Measurements from ENCODE around the gene MSMP. TPM values are rescaled to one million over a fixed set of nuclear protein-coding genes. Genes with fewer than 3 reads are reported as not detected.

The MSMP gene
- total RNA-seq, 1 experiment from 2014 or later, result not detected

DNA sequence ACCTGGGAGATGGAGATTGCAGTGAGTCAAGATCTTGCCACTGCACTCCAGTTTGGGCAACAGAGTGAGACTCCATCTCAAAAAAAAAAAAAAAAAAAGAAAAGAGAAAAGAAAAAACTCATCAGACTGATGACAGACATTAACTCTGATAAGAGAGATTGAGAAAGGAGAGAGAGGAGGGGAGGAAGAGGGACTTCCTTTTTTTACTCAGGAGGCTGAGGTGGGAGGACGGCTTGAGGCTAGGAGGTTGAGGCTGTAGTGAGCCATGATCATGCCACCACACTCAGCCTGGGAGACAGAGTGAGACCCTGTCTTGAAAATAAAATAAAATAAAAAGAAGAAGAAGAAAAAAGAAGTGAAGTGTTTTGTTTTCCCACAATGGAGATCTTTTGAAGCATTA, 9.7 kb upstream of the MSMP start:
- no peak overlapping the region for H3K27ac ChIP-seq (ENCODE audit: low read depth, low read length, poor library complexity, severe bottlenecking)
- no TSS peak for BruUV-seq (replicated peaks)
- H3K4me3 ChIP-seq (ENCODE audit: low read depth, low read length, poor library complexity, severe bottlenecking), result no peak overlapping the region
- peaks cover under 1% of the 10 kb centered on the region for H3K4me1 ChIP-seq (ENCODE audit: insufficient read depth, low read length, poor library complexity, severe bottlenecking)
- no peaks in the 10 kb centered on the region for H3K27me3 ChIP-seq (replicated peaks; ENCODE audit: insufficient read depth, low read depth, low read length, poor library complexity)
- intact Hi-C loops (cut with micrococcal nuclease; ENCODE audit: unreplicated experiment), result no loop called here
- no peaks in the 10 kb centered on the region for H3K36me3 ChIP-seq (ENCODE audit: insufficient read depth, low read length, poor library complexity, severe bottlenecking)
- DNase-seq (ENCODE audit: low spot score), result no peak
- TF ChIP-seq CTCF (conservative IDR thresholded peaks at IDR 0.05; ENCODE audit: low read depth, low read length) (no peak), EZH2 (IDR thresholded peaks at IDR 0.05; ENCODE audit: borderline replicate concordance, low read depth, low read length, poor library complexity, severe bottlenecking) (no peak)
- no peaks in the 10 kb centered on the region for H3K9me3 ChIP-seq (ENCODE audit: low read depth, low read length, poor library complexity, severe bottlenecking)
- ChIA-PET CTCF (no interaction called here), POLR2A (ENCODE audit: low non-redundant PET) (no interaction called here)

- TF ChIP-seq EZH2 (IDR thresholded peaks at IDR 0.05; ENCODE audit: borderline replicate concordance, low read depth, low read length, poor library complexity, severe bottlenecking) (no peak), CTCF (conservative IDR thresholded peaks at IDR 0.05; ENCODE audit: low read depth, low read length) (no peak)
- no peaks in the 10 kb centered on the region for H3K36me3 ChIP-seq (ENCODE audit: insufficient read depth, low read length, poor library complexity, severe bottlenecking)
Observed at GRCh38 chr9:35763181-35763580, 9.1 kb upstream of the MSMP start.

DNA sequence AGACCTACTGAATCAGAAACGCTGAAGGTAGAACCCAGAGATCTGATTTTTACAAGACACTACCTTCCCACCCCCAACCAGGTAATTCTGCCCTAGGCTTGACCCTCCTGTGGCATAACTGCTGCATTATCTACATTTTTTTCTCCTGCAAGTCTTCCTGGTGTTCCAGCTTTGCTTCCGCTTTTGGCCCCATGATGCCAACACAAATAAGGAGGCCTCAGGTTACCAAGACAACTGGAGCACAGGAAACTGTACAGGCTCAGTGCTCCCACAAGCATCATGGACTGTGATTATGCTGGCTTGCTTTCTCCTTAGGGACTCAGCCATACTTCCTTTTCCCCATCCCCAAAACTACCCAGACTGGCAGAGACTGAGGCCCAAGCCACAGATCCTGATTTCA, 6.6 kb upstream of the MSMP start:
- Histone ChIP-seq H3K4me1 (ENCODE audit: insufficient read depth, low read length, poor library complexity, severe bottlenecking) (peaks cover 13% of the 10 kb centered on the region), H3K4me3 (ENCODE audit: low read depth, low read length, poor library complexity, severe bottlenecking) (no peak overlapping the region), H3K27me3 (replicated peaks; ENCODE audit: insufficient read depth, low read depth, low read length, poor library complexity) (no peaks in the 10 kb centered on the region), H3K36me3 (ENCODE audit: insufficient read depth, low read length, poor library complexity, severe bottlenecking) (no peaks in the 10 kb centered on the region), H3K9me3 (ENCODE audit: low read depth, low read length, poor library complexity, severe bottlenecking) (no peaks in the 10 kb centered on the region), H3K27ac (ENCODE audit: low read depth, low read length, poor library complexity, severe bottlenecking) (no peak overlapping the region)
- BruUV-seq (replicated peaks), result no TSS peak
- no peak for DNase-seq (ENCODE audit: low spot score)
- TF ChIP-seq CTCF (conservative IDR thresholded peaks at IDR 0.05; ENCODE audit: low read depth, low read length) (no peak), EZH2 (IDR thresholded peaks at IDR 0.05; ENCODE audit: borderline replicate concordance, low read depth, low read length, poor library complexity, severe bottlenecking) (no peak)
- POLR2A ChIA-PET (ENCODE audit: low non-redundant PET), result no interaction called here
- intact Hi-C loops (cut with micrococcal nuclease; ENCODE audit: unreplicated experiment), result no loop called here
- CTCF ChIA-PET, result no interaction called here

More at GRCh38 chr9:35763181-35763580, 9.1 kb upstream of the MSMP start:
- ChIA-PET CTCF (no interaction called here), POLR2A (ENCODE audit: low non-redundant PET) (interaction anchor here (0.6 to 0.7 kb wide), 2 partner anchors 15 to 27 kb away, joined by 3 to 8 read pairs; no protein-coding TSS in a partner anchor)
- intact Hi-C loops (cut with micrococcal nuclease; ENCODE audit: unreplicated experiment), result no loop called here
- H3K27me3 ChIP-seq (replicated peaks; ENCODE audit: insufficient read depth, low read depth, low read length, poor library complexity), result no peaks in the 10 kb centered on the region
- no TSS peak for BruUV-seq (replicated peaks)
- DNase-seq (ENCODE audit: low spot score), result no peak
- H3K4me1 ChIP-seq (ENCODE audit: insufficient read depth, low read length, poor library complexity, severe bottlenecking), result peaks cover 5% of the 10 kb centered on the region
- no peak overlapping the region for H3K27ac ChIP-seq (ENCODE audit: low read depth, low read length, poor library complexity, severe bottlenecking)
- no peak overlapping the region for H3K4me3 ChIP-seq (ENCODE audit: low read depth, low read length, poor library complexity, severe bottlenecking)
- H3K9me3 ChIP-seq (ENCODE audit: low read depth, low read length, poor library complexity, severe bottlenecking), result no peaks in the 10 kb centered on the region

Measured in A673 (cell line).